Activated naive CD4-positive, alpha-beta T cell treated with anti-CD3 and anti-CD28 coated beads, Interleukin-2, amount 50 U/mL, for 24 hours (primary cell): ENCODE data around the gene CFAP221.
A peak's percentile ranks its signal among the peaks of the same experiment; 100 is the strongest.

Experiments used
- H3K27ac Mint-ChIP-seq: one replicate; pipeline ENCODE4 v1.8.0; 2021; ENCODE audit warnings: mild to moderate bottlenecking, mixed read lengths
- H3K27me3 Mint-ChIP-seq: one replicate; pipeline ENCODE4 v1.8.0; 2021; ENCODE audit warnings: mixed read lengths
- H3K36me3 Mint-ChIP-seq: one replicate; pipeline ENCODE4 v1.8.0; 2021; ENCODE audit warnings: mixed read lengths
- H3K4me1 Mint-ChIP-seq: one replicate; pipeline ENCODE4 v1.8.0; 2021; ENCODE audit warnings: mixed read lengths
- H3K4me3 Mint-ChIP-seq: one replicate; pipeline ENCODE4 v1.8.0; 2021; ENCODE audit warnings: mild to moderate bottlenecking, mixed read lengths
- H3K9me3 Mint-ChIP-seq: one replicate; pipeline ENCODE4 v1.8.0; 2021; ENCODE audit warnings: mixed read lengths

The CFAP221 gene

GRCh38 chr2:119544075-119544938 lies at the start of gene CFAP221:
TSS of gene CFAP221 (plus strand) at chr2:119544449. CDS start at chr2:119546132, 1,683 bp downstream.
- peaks cover 46% of the 10 kb centered on the region for H3K27me3 Mint-ChIP-seq
- H3K27ac Mint-ChIP-seq, result no peak within 1 kb of the TSS
- peaks cover 3% of the 10 kb centered on the region for H3K36me3 Mint-ChIP-seq
- H3K9me3 Mint-ChIP-seq, result no peaks in the 10 kb centered on the region
- H3K4me3 Mint-ChIP-seq, result peak within 1 kb of the TSS; percentile 64
- H3K4me1 Mint-ChIP-seq, result peaks cover 9% of the 10 kb centered on the region

DNA sequence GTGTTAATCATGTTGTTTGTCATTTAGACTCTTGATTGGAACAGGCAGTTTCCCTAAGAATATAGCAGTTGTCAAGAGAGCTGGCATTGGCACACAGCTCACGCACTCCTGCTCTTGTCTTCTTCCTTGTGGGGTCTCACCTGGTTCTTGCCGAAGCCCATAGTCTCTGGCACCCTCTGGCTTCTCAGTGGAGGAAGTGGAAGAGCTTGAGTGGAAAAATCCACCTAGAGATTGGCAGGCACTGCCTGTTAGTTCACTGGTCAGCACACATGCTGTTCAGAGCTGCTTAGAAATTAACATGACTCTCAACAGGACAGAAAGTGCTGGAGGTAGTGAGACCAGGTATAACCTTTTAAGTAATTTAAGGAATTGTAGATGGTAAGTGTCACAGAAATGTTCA lies 48.3 kb upstream of the CFAP221 start:
- Mint-ChIP-seq H3K4me3 (no peak overlapping the region), H3K9me3 (peaks cover 31% of the 10 kb centered on the region), H3K36me3 (peaks cover 11% of the 10 kb centered on the region), H3K27me3 (peaks cover 13% of the 10 kb centered on the region), H3K27ac (no peak overlapping the region), H3K4me1 (no peaks in the 10 kb centered on the region)

GRCh38 chr2:119496682-119497081 lies 47.6 kb upstream of the CFAP221 start:
- peaks cover 18% of the 10 kb centered on the region for H3K27me3 Mint-ChIP-seq
- H3K4me1 Mint-ChIP-seq, result no peaks in the 10 kb centered on the region

GRCh38 chr2:119508756-119509155 lies 35.5 kb upstream of the CFAP221 start:
- H3K9me3 Mint-ChIP-seq, result no peaks in the 10 kb centered on the region
- H3K27me3 Mint-ChIP-seq, result peaks cover 7% of the 10 kb centered on the region
- H3K36me3 Mint-ChIP-seq, result no peaks in the 10 kb centered on the region
- no peak overlapping the region for H3K4me3 Mint-ChIP-seq
- H3K27ac Mint-ChIP-seq, result no peak overlapping the region
- no peaks in the 10 kb centered on the region for H3K4me1 Mint-ChIP-seq

More at GRCh38 chr2:119496682-119497081, 47.6 kb upstream of the CFAP221 start:
- H3K27ac Mint-ChIP-seq, result no peak overlapping the region
- no peak overlapping the region for H3K4me3 Mint-ChIP-seq
- H3K9me3 Mint-ChIP-seq, result peaks cover 35% of the 10 kb centered on the region
- peaks cover 11% of the 10 kb centered on the region for H3K36me3 Mint-ChIP-seq

GRCh38 chr2:119511989-119512388 lies 32.3 kb upstream of the CFAP221 start:
- H3K4me3 Mint-ChIP-seq, result no peak overlapping the region
- H3K27me3 Mint-ChIP-seq, result peaks cover 21% of the 10 kb centered on the region
- no peaks in the 10 kb centered on the region for H3K9me3 Mint-ChIP-seq
- H3K27ac Mint-ChIP-seq, result no peak overlapping the region
- no peaks in the 10 kb centered on the region for H3K36me3 Mint-ChIP-seq
- no peaks in the 10 kb centered on the region for H3K4me1 Mint-ChIP-seq

DNA sequence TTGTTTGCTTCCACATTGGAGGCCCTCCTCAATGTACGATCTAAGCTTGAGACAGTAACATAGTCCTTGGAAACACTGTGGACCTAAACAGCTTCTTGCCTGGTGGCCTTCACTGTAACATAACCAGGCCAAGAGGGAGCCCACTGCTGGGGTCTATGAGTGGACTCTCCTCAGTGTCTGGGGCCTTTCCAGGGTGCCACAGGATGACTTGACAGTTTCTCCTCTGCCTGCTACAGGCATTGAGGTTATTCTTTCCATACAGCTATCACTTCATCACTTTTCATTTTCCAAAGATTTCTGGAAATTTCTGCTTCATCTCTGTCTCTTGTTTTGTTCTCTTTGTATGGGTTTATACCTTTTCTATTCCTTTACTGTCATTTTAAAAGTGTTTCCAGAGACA lies 31.3 kb upstream of the CFAP221 start:
- Mint-ChIP-seq H3K36me3 (no peaks in the 10 kb centered on the region), H3K27me3 (peaks cover 25% of the 10 kb centered on the region), H3K4me3 (no peak overlapping the region), H3K4me1 (no peaks in the 10 kb centered on the region), H3K27ac (no peak overlapping the region), H3K9me3 (no peaks in the 10 kb centered on the region)

DNA sequence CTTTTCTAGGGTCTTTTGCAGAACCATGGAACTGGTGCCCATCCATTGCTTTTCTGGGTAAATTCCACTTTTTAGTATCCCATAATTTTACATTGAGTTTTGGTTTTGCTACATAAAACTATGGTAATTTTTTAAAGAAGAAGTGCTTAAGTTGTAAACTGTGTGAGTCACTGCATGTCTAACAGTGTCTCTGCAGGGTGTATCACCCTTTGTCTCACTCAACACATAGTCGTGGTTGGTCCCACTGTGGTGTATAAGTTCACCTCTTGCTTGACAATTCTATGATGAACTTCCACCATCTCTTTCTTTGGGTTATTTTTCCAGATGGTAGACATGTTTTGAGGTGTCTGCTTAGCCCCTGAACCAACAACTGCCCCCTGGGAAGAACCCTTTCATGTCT lies 30.4 kb upstream of the CFAP221 start:
- H3K4me3 Mint-ChIP-seq, result no peak overlapping the region
- peaks cover 27% of the 10 kb centered on the region for H3K27me3 Mint-ChIP-seq
- no peaks in the 10 kb centered on the region for H3K4me1 Mint-ChIP-seq
- no peaks in the 10 kb centered on the region for H3K9me3 Mint-ChIP-seq
- no peaks in the 10 kb centered on the region for H3K36me3 Mint-ChIP-seq
- H3K27ac Mint-ChIP-seq, result no peak overlapping the region

- Mint-ChIP-seq H3K9me3 (no peaks in the 10 kb centered on the region), H3K36me3 (no peaks in the 10 kb centered on the region), H3K4me1 (no peaks in the 10 kb centered on the region), H3K27me3 (peaks cover 25% of the 10 kb centered on the region), H3K27ac (no peak overlapping the region), H3K4me3 (no peak overlapping the region)
These were observed 28.1 kb upstream of the CFAP221 start for GRCh38 chr2:119516121-119516520.

- Mint-ChIP-seq H3K27me3 (peaks cover 25% of the 10 kb centered on the region), H3K27ac (no peak overlapping the region), H3K4me1 (no peaks in the 10 kb centered on the region), H3K9me3 (no peaks in the 10 kb centered on the region), H3K4me3 (no peak overlapping the region), H3K36me3 (no peaks in the 10 kb centered on the region)
These were observed 26.8 kb upstream of the CFAP221 start for GRCh38 chr2:119517433-119517832.

DNA sequence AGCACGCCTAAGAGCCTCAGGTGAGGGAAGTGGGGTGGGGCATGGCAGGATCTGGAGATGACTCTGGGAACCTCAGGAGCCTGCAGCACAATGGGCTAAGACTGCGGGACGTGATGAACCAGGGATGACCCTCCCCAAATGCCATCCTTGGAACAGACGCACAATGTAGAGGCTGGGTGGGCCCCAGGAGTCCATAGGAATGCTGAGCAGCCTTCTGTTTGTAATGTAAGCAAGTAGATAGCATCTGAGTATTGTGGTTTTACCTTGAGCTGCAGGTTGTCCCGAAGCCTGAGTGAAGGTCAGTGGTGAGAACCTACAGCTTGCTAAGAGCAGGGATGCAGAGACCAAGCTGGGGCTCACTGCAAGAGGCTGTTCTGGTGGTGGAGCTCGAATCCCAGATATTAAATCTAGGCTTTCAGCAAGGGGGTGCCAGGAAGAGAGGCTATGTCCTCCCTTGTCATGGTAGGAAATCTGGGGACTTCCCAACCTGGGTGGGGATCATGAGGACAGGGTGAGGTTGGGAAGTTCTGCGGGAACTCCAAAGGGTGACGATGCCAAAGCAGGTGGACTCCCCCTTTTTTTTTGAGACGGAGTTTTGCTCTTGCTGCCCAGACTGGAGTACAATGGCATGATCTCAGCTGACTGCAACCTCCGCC lies 25.7 kb upstream of the CFAP221 start:
- Mint-ChIP-seq H3K27ac (no peak overlapping the region), H3K27me3 (peaks cover 27% of the 10 kb centered on the region), H3K9me3 (no peaks in the 10 kb centered on the region), H3K4me3 (no peak overlapping the region), H3K4me1 (no peaks in the 10 kb centered on the region), H3K36me3 (no peaks in the 10 kb centered on the region)

- Mint-ChIP-seq H3K4me1 (no peaks in the 10 kb centered on the region), H3K36me3 (no peaks in the 10 kb centered on the region), H3K27ac (no peak overlapping the region), H3K4me3 (no peak overlapping the region), H3K9me3 (no peaks in the 10 kb centered on the region), H3K27me3 (peaks cover 30% of the 10 kb centered on the region)
These were observed 25.2 kb upstream of the CFAP221 start for GRCh38 chr2:119519057-119519408.

DNA sequence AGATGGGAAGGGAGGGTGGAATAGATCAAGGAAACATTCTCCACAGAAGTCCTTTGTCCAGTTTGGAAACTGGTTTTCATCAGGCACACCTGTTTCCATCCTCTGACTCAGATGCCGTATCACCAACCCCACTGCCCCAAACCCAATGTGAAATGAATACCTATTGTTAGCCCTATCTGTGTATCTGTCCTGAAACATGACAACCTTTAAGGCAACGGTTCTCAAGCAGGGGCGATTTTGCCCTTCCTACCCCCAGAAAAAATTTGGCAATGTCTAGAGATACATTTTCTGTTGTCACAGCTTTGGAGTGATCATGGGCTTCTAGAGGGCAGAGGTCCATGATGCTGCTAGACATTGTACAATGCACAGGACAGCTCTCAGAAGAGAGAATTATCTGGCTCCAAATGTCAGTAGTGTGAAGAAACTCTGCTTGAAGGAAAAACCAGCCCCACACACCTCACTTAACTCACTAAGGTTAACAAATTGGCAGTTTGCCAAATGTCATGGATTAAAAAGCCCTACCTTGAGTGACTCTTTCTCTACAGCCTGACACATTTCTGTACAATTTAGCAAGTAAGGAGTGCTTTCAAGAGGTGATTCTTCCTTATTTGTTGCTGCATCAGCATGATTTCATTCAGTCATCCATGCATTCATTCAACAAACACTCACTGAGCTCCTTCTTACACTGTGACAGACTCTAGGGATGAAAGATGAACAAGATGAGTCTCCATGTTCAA lies 23.4 kb upstream of the CFAP221 start:
- Mint-ChIP-seq H3K27ac (no peak overlapping the region), H3K27me3 (peaks cover 33% of the 10 kb centered on the region)

DNA sequence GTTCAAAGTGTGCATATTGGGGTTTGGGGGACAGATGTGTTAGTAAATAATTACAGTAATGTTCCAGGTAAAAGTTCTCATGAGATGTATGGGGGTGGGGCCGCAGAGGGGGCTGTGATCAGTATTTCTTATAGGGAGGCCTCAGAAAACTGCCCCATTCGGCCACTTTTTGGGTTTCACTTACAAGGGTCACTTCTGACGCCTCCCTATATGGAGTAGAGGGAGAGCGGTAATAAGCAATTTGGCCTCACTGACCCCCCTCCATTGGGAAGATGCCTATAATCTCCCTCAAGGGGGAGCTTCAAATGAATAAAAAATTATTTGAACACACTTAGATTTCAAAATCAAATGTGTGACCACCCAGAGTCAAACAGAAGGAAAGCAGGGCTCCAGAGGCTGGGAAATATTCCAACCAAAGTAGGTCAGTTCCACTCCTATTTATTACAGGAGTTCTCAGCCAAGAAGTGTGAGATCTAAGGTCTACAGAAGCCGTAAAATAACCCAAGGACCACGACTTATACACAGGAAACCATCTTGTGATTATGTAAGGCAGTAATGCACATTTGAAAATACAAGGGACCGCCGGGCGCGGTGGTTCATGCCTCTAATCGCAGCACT lies 22.7 kb upstream of the CFAP221 start:
- peaks cover 36% of the 10 kb centered on the region for H3K27me3 Mint-ChIP-seq
- no peak overlapping the region for H3K27ac Mint-ChIP-seq
- no peaks in the 10 kb centered on the region for H3K4me1 Mint-ChIP-seq
- H3K4me3 Mint-ChIP-seq, result no peak overlapping the region
- H3K36me3 Mint-ChIP-seq, result no peaks in the 10 kb centered on the region
- no peaks in the 10 kb centered on the region for H3K9me3 Mint-ChIP-seq

More for the DNA sequence above, 23.4 kb upstream of the CFAP221 start:
- Mint-ChIP-seq H3K9me3 (no peaks in the 10 kb centered on the region), H3K4me1 (no peaks in the 10 kb centered on the region), H3K36me3 (no peaks in the 10 kb centered on the region), H3K4me3 (no peak overlapping the region)

- peaks cover 40% of the 10 kb centered on the region for H3K27me3 Mint-ChIP-seq
- H3K27ac Mint-ChIP-seq, result no peak overlapping the region
- H3K4me3 Mint-ChIP-seq, result no peak overlapping the region
- H3K9me3 Mint-ChIP-seq, result no peaks in the 10 kb centered on the region
- H3K4me1 Mint-ChIP-seq, result no peaks in the 10 kb centered on the region
- no peaks in the 10 kb centered on the region for H3K36me3 Mint-ChIP-seq
These were observed 21.6 kb upstream of the CFAP221 start for GRCh38 chr2:119522671-119523070.

- no peaks in the 10 kb centered on the region for H3K36me3 Mint-ChIP-seq
- peaks cover 41% of the 10 kb centered on the region for H3K27me3 Mint-ChIP-seq
- no peaks in the 10 kb centered on the region for H3K4me1 Mint-ChIP-seq
- no peak overlapping the region for H3K4me3 Mint-ChIP-seq
- no peaks in the 10 kb centered on the region for H3K9me3 Mint-ChIP-seq
- no peak overlapping the region for H3K27ac Mint-ChIP-seq
These were observed 20.8 kb upstream of the CFAP221 start for GRCh38 chr2:119523383-119523951.
